Stimulated activated CD4-positive, alpha-beta T cell treated with anti-CD3 and anti-CD28 coated beads, Interleukin-1b, Interleukin-23, amount 100 ng/mL, for 4 hours (primary cell): ENCODE data around the gene HLA-DRA.

ENCODE experiments used
- DNase-seq, 2 donors: peaks; one replicate each; pipeline ENCODE4 v3.0.0-alpha.2; 2020; ENCODE audit warnings: low read depth in 2 of 2

HLA-DRA gene

GRCh38 chr6:32475392-32476206 is 35.9 kb downstream of the HLA-DRA start:
- DNase-seq, result no peak

DNA sequence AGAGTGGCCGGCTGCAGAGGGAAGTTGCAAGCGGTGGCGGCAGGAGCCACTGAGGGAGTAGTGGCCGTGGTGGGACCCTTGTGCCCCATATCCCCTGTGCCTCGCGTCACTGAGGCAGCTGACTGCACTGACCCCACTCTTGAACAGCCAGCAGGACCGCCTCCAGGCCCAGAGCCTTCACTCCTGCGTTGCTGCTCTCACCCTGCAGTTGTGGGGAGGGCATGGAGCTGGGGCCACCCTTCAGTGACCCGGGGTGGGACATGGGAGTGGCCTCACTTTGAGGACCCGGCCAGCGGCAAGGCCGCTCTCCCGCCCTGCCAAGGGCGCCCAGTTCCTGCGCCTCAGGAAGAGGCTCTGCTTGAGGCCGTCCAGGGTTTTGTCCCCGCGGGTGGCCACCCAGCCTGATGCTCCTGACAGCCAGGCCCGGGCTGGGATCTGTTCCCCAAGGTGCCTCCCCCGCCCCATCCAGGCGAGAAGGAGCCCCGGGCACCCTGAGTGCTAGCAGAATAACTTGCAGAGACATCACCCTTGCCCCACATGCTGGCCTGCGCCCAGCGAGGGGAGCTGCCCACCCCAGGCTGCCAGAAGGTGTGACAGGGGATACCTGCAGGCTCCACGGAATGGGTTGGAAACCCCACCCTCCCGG is 44.4 kb downstream of the HLA-DRA start:
- no peak for DNase-seq

DNA sequence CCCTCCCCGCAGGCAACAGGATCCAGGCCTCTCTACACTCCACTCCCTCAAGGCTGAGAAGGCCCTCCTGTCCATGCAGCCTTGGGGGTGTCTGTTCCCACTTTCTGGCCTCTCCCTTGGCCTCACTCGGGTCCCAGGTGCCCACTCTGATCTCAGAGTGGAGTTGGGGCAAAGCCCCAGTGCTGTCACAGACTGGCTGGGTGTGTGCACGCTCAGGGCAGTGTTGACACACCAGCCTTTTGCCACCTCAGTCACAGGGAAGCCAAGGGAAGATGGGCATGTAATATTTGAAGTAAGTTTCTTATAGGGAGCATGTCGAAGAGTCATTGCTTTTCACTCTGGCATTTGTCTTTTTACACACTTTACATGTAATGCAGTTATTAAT is 44.9 kb downstream of the HLA-DRA start:
- DNase-seq, result no peak

DNA sequence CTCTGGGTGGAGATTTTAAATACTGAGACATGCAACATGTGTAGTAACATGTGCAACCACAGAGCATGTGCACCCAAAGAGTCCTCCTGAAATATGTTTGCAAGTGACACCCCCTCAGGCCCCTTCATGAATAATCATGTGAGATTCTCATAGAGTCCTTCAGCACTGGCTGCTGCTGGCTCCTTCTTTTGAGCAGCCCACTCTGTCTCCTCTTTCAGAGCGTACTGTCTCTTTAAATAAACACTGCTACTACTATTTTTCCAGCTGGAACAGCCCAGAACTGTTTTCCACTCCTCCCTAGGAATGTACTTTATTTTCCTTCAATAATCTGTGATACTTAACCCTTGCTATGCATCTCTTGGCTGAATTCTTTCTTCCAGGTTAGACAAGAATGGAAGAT is 48.4 kb downstream of the HLA-DRA start:
- DNase-seq, result no peak

DNA sequence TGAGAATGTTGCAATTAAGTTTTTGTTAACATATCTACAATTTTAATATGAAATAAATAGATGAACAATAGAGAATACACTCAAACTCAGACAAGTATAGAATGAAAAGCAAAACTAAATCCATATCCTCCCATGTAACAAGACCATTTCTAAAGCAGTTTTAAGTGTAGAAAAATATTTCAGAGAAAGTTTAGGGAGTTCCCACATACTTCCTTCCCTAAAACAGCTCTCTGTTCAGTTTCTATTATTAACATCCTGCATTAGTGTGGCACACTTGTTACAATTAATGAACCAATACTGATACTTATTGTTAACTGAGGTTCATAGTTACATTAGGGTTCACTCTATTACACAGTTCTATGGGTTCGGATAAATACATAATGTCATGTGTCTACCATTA is 52.0 kb downstream of the HLA-DRA start:
- no peak for DNase-seq

DNA sequence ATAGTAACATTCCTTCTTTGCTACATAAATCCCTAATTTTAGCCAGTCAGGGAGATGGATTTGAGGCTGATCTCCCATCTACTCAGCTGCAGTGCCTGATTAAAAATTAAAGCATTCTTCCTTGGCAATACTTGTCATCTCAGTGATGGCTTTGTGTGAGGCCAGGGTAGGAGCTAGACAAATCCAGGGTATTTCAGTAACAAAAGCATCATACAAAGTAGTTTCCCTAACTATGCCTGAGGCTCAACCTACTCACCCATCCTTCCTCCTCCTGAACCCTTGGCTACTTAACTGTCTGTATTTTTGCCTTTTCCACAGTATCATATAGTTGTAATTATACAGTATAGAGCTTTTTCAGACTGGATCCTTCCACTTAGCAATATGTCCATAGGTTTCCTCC is 52.7 kb downstream of the HLA-DRA start:
- DNase-seq, result no peak
